Osteoblast (primary cell): ENCODE results near the gene ARSA. TPM values are rescaled to one million over a fixed set of nuclear protein-coding genes. Genes with fewer than 3 reads are reported as not detected.

Source experiments
- DNase-seq: peaks from one replicate; pipeline ENCODE4 v3.0.0; 2011; ENCODE audit warnings: low spot score, mixed read lengths; ENCODE audit not compliant: insufficient read length; ENCODE audit errors: missing footprints
- H2AFZ ChIP-seq: 2 replicates; pipeline ENCODE4 v1.6.0; 2011; ENCODE audit warnings: mild to moderate bottlenecking, low read length
- H3K27ac ChIP-seq: 2 replicates; pipeline ENCODE4 v1.5.1; 2011; ENCODE audit warnings: mild to moderate bottlenecking, low read depth, low read length, moderate library complexity
- H3K27me3 ChIP-seq: 2 replicates; pipeline ENCODE4 v1.6.0; 2012; ENCODE audit warnings: mild to moderate bottlenecking, control low read depth, inconsistent platforms, low read length, moderate library complexity; ENCODE audit not compliant: insufficient read depth
- H3K36me3 ChIP-seq: 2 replicates; pipeline ENCODE4 v1.5.1; 2011; ENCODE audit warnings: mild to moderate bottlenecking, low read length, control low read depth, moderate library complexity; ENCODE audit not compliant: insufficient read depth
- H3K4me1 ChIP-seq: 2 replicates; pipeline ENCODE4 v1.5.1; 2011; ENCODE audit warnings: mild to moderate bottlenecking, low read length, control low read depth, moderate library complexity; ENCODE audit not compliant: insufficient read depth
- H3K4me2 ChIP-seq: 2 replicates; pipeline ENCODE4 v1.6.0; 2011; ENCODE audit warnings: mild to moderate bottlenecking, low read length; ENCODE audit not compliant: insufficient read depth
- H3K4me3 ChIP-seq: fragments of 200-600 bp; sonication (generic); 3 replicates; pipeline ENCODE4 v1.5.1; 2012; ENCODE audit warnings: mild to moderate bottlenecking, low read length, inconsistent platforms; ENCODE audit not compliant: insufficient read depth
- H3K79me2 ChIP-seq: 2 replicates; pipeline ENCODE4 v1.6.0; 2012; ENCODE audit warnings: mild to moderate bottlenecking, low read length, control low read depth, inconsistent platforms; ENCODE audit not compliant: insufficient read depth
- H3K9me3 ChIP-seq: 2 replicates; pipeline ENCODE4 v1.5.1; 2011; ENCODE audit warnings: low read depth, low read length, control low read depth
- H4K20me1 ChIP-seq: 2 replicates; pipeline ENCODE4 v1.6.0; 2012; ENCODE audit warnings: mild to moderate bottlenecking, low read length, control low read depth; ENCODE audit not compliant: insufficient read depth
- total RNA-seq: library from RNA; depleted of rRNA; stranded (reverse); fragments of >200 nt; gene quantifications from 2 replicates; pipeline ENCODE4 v1.2.3, GENCODE V29; 2012
- TF ChIP-seq, protein P1 (sequence below): IDR thresholded peaks from 2 replicates; pipeline ENCODE4 v1.5.1; 2011; ENCODE audit warnings: mild to moderate bottlenecking, low read depth, low read length, moderate library complexity; ENCODE audit errors: extremely low read depth

Gene ARSA
- total RNA-seq, 1 donor: 38.4 TPM

DNA sequence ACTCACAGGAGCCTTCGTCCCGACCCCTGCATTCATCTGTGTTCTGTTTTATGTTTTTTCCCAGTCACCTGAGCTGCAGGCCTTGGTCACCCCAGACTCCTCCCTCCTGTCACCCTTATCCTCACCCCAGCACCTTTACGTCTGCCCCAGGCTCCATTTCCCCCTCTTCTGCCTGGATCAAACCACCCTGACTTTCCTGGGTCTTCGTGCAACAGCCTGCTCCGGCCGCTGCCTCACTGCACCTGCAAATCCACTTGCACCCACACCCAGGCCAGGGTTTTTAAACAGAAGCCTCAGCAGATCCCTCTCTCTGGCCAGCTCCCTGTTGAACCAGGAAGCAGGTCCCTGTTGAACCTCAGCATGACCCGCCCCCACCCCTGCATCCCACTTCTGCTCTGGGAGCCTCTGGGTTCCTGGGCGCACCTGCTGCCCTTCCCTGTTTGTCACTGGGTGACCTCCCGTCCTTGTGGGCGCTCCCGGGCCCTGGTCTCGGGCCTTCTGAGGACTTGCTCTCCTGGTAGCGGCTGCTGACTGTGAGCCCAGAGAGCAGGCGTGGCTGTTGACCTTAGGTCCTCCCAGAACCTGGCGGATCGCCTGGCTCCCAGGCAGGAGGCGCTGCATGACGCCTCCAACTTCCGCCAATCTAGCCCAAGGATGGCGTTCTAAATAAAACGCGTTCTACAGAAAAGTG, 14.5 kb downstream of the ARSA start:
- peaks cover 4% of the 10 kb centered on the region for H3K27me3 ChIP-seq
- peak; percentile 88 for DNase-seq
- TF ChIP-seq, protein P1, sequence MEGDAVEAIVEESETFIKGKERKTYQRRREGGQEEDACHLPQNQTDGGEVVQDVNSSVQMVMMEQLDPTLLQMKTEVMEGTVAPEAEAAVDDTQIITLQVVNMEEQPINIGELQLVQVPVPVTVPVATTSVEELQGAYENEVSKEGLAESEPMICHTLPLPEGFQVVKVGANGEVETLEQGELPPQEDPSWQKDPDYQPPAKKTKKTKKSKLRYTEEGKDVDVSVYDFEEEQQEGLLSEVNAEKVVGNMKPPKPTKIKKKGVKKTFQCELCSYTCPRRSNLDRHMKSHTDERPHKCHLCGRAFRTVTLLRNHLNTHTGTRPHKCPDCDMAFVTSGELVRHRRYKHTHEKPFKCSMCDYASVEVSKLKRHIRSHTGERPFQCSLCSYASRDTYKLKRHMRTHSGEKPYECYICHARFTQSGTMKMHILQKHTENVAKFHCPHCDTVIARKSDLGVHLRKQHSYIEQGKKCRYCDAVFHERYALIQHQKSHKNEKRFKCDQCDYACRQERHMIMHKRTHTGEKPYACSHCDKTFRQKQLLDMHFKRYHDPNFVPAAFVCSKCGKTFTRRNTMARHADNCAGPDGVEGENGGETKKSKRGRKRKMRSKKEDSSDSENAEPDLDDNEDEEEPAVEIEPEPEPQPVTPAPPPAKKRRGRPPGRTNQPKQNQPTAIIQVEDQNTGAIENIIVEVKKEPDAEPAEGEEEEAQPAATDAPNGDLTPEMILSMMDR: no peak
- no peak overlapping the region for H3K4me3 ChIP-seq
- no peaks in the 10 kb centered on the region for H3K4me1 ChIP-seq
- no peak overlapping the region for H2AFZ ChIP-seq
- H3K36me3 ChIP-seq: no peaks in the 10 kb centered on the region
- H3K4me2 ChIP-seq: no peak overlapping the region
- H3K9me3 ChIP-seq: no peaks in the 10 kb centered on the region
- H4K20me1 ChIP-seq: no peaks in the 10 kb centered on the region
- no peaks in the 10 kb centered on the region for H3K79me2 ChIP-seq
- no peak overlapping the region for H3K27ac ChIP-seq

DNA sequence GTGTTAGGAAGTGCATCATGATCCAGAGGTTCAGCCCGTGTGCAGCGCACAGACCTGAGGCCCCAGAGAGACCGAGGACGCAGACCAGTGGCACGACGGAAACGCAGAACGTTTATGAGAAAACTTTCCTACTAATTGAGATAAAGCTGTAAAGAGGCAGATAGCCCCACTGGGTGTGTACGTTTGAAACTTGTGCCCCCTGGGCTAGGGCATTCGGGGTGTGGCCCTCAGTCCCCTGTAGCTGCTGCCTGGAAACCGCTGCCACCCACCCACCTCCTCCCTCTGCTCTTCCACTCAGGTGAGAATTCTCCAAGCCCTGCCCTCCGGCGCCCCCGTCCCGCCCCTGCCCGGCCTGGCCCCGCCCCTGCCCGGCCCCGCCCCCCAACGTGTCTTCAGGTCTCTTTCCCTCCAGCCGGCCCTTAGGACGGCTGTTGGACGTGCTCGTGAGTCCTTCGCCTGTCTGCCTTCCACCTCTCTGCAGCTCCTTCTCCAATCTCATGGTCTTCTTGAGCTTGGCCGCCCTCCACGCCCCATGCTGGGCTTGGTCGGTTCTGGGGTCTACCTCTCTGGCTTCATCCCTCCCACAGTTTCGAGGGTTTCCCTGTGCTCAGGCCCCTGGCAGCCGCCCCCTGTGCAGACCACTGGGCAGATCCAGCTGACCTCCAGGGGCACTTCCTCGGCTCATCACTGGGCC, 15.3 kb downstream of the ARSA start:
- Histone ChIP-seq H3K4me2 (no peak overlapping the region), H3K4me3 (no peak overlapping the region), H3K79me2 (no peaks in the 10 kb centered on the region), H2AFZ (no peak overlapping the region), H3K27ac (no peak overlapping the region), H4K20me1 (no peaks in the 10 kb centered on the region), H3K9me3 (no peaks in the 10 kb centered on the region), H3K27me3 (peaks cover 4% of the 10 kb centered on the region), H3K36me3 (no peaks in the 10 kb centered on the region), H3K4me1 (no peaks in the 10 kb centered on the region)
- DNase-seq: peak; percentile 86
- TF ChIP-seq, protein P1: no peak

DNA sequence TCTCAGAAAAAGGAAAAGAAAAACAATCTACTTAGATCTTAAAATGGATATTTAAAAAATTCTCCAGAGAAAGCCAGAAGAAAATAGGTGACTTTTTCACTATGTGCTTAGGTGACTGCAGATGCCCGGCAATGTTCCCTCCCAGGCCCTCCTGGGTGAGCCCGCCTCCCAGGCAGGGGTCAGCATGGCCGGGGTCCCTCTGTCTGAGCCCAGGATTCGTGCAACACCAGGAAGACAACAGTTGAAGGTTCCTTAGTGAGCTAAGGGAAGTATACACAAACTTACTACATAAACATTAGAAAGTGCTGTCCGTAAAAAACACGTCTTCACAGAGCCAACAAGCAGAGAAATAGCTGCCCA, 15.8 kb downstream of the ARSA start:
- no peaks in the 10 kb centered on the region for H3K36me3 ChIP-seq
- no peaks in the 10 kb centered on the region for H3K4me1 ChIP-seq
- DNase-seq: peak; percentile 57
- H3K27me3 ChIP-seq: peaks cover 4% of the 10 kb centered on the region
- H2AFZ ChIP-seq: no peak overlapping the region
- no peak overlapping the region for H3K4me2 ChIP-seq
- TF ChIP-seq, protein P1: no peak
- no peaks in the 10 kb centered on the region for H3K79me2 ChIP-seq
- no peak overlapping the region for H3K27ac ChIP-seq
- no peaks in the 10 kb centered on the region for H3K9me3 ChIP-seq
- H3K4me3 ChIP-seq: no peak overlapping the region
- no peaks in the 10 kb centered on the region for H4K20me1 ChIP-seq

DNA sequence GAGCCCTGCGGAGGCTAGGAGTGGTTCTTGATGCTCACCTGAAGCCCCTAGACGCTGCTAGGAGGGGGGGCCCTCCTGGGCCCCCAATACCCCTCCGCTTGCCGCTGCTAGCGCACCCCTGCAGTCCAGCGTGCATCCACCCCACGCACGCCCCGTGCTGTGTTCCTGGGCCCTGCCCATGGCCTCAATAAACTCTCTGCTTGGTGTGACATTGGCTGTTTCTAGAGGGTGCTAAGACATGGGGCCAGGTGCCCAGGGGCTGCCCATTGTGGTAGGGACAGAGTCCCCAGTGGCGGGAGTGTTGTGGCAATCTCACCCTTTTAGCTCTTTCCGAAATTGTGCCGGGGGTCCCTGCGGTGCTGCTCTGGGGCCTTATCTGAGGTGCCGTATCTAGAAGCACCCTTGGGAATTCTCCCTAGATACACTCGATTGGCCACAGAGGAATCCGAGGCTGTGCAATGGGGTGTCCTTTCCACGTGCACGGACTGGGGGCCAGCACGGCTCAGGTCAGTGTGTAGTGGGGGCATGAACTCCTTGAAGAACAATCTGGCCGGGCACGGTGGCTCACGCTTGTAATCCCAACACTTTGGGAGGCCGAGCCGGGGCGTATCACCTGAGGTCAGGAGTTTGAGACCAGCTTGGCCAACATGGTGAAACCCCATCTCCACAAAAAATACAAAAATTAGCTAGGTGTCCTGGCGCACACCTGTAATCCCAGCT, 16.5 kb downstream of the ARSA start:
- Histone ChIP-seq H3K4me3 (no peak overlapping the region), H3K4me1 (no peaks in the 10 kb centered on the region), H3K36me3 (no peaks in the 10 kb centered on the region), H3K79me2 (no peaks in the 10 kb centered on the region), H3K27me3 (peaks cover 4% of the 10 kb centered on the region), H3K4me2 (no peak overlapping the region), H4K20me1 (no peaks in the 10 kb centered on the region), H3K27ac (no peak overlapping the region), H3K9me3 (no peaks in the 10 kb centered on the region), H2AFZ (no peak overlapping the region)
- peak; percentile 65 for DNase-seq
- TF ChIP-seq, protein P1: no peak
